Liver (tissue), 9 donors: ENCODE data around the gene ARHGEF28. TPM values are rescaled to one million over a fixed set of nuclear protein-coding genes. Genes with fewer than 3 reads are reported as not detected.

Experiments
- DNase-seq: peaks from one replicate; pipeline ENCODE4 v3.0.0-alpha.2; 2017; ENCODE audit warnings: low spot score
- H3K27ac ChIP-seq, 2 donors: one replicate each; pipeline ENCODE4 v1.7.0; 2013; ENCODE audit warnings: inconsistent platforms in 2 of 2, low read length in 2 of 2, control low read depth in 1 of 2, low read depth in 1 of 2, mild to moderate bottlenecking in 1 of 2
- H3K27me3 ChIP-seq, 4 donors: one replicate each; pipeline versions ENCODE4 v1.6.1 to v1.7.0; 2013; ENCODE audit warnings: low read length in 3 of 4, inconsistent platforms in 1 of 4, mild to moderate bottlenecking in 1 of 4, moderate library complexity in 1 of 4; ENCODE audit not compliant: control insufficient read depth in 4 of 4, insufficient read depth in 4 of 4
- H3K36me3 ChIP-seq, 4 donors: one replicate each; pipeline versions ENCODE4 v1.6.1 to v1.7.0; 2013; ENCODE audit warnings: low read length in 3 of 4, mild to moderate bottlenecking in 3 of 4, low read depth in 1 of 4, moderate library complexity in 1 of 4; ENCODE audit not compliant: control insufficient read depth in 4 of 4, insufficient read depth in 3 of 4
- H3K4me1 ChIP-seq, 4 donors: one replicate each; pipeline versions ENCODE4 v1.6.1 to v1.7.0; 2013; ENCODE audit warnings: low read length in 3 of 4, mild to moderate bottlenecking in 3 of 4, moderate library complexity in 1 of 4; ENCODE audit not compliant: control insufficient read depth in 4 of 4, insufficient read depth in 4 of 4
- H3K4me3 ChIP-seq, 3 donors: one replicate each; pipeline versions ENCODE4 v1.6.1 to v1.7.0; 2013; ENCODE audit warnings: low read length in 3 of 3, control low read depth in 1 of 3, low read depth in 1 of 3, mild to moderate bottlenecking in 1 of 3
- H3K9ac ChIP-seq, 2 donors: one replicate each; pipeline ENCODE4 v1.7.0; 2013; ENCODE audit warnings: low read length in 2 of 2, mild to moderate bottlenecking in 2 of 2, moderate library complexity in 2 of 2, control low read depth in 1 of 2, low read depth in 1 of 2
- H3K9me3 ChIP-seq, 4 donors: one replicate each; pipeline versions ENCODE4 v1.6.1 to v1.7.0; 2013; ENCODE audit warnings: low read length in 3 of 4; ENCODE audit not compliant: control insufficient read depth in 4 of 4
- ATF3 ChIP-seq: IDR thresholded peaks from 2 replicates; pipeline ENCODE4 v1.6.1; 2016; ENCODE audit warnings: antibody characterized with exemption
- CTCF ChIP-seq: fragments of 150-350 bp; IDR thresholded peaks from 2 replicates; pipeline ENCODE4 v1.5.1; 2017; ENCODE audit warnings: improper control_type of control experiment, low read depth, low read length; ENCODE audit not compliant: missing input control
- EGR1 ChIP-seq, 2 donors: IDR thresholded peaks; 2 replicates each; pipeline ENCODE4 v1.6.1; 2016 to 2018; ENCODE audit warnings: antibody characterized with exemption in 2 of 2, low read depth in 2 of 2
- FOXA1 ChIP-seq: IDR thresholded peaks from 2 replicates; pipeline ENCODE4 v1.6.1; 2016; ENCODE audit warnings: antibody characterized with exemption
- FOXA2 ChIP-seq: IDR thresholded peaks from 2 replicates; pipeline ENCODE4 v1.6.1; 2016; ENCODE audit warnings: antibody characterized with exemption
- GABPA ChIP-seq, 2 donors: IDR thresholded peaks in 1 of 2; conservative IDR thresholded peaks in 1 of 2; 2 replicates each; pipeline ENCODE4 v1.6.1; 2016; ENCODE audit warnings: antibody characterized with exemption in 2 of 2, mild to moderate bottlenecking in 1 of 2, moderate library complexity in 1 of 2
- HNF4A ChIP-seq, 2 donors: conservative IDR thresholded peaks; 2 replicates each; pipeline ENCODE4 v1.6.1; 2016; ENCODE audit warnings: antibody characterized with exemption in 2 of 2, mild to moderate bottlenecking in 2 of 2
- HNF4G ChIP-seq: IDR thresholded peaks from 2 replicates; pipeline ENCODE4 v1.6.1; 2016; ENCODE audit warnings: antibody characterized with exemption
- JUND ChIP-seq, 2 donors: IDR thresholded peaks; 2 replicates each; pipeline ENCODE4 v1.6.1; 2016; ENCODE audit warnings: antibody characterized with exemption in 2 of 2
- MAX ChIP-seq: IDR thresholded peaks from 2 replicates; pipeline ENCODE4 v1.6.1; 2016; ENCODE audit warnings: antibody characterized with exemption
- NR2F2 ChIP-seq: IDR thresholded peaks from 2 replicates; pipeline ENCODE4 v1.6.1; 2016; ENCODE audit warnings: antibody characterized with exemption
- RAD21 ChIP-seq, 2 donors: IDR thresholded peaks; 2 replicates each; pipeline ENCODE4 v1.6.1; 2016; ENCODE audit warnings: antibody characterized with exemption in 2 of 2, mild to moderate bottlenecking in 2 of 2
- REST ChIP-seq: IDR thresholded peaks from 2 replicates; pipeline ENCODE4 v1.6.1; 2016; ENCODE audit warnings: antibody characterized with exemption, mild to moderate bottlenecking
- RXRA ChIP-seq, 2 donors: IDR thresholded peaks; 2 replicates each; pipeline ENCODE4 v1.6.1; 2017 to 2018; ENCODE audit warnings: antibody characterized with exemption in 2 of 2, mild to moderate bottlenecking in 1 of 2
- SP1 ChIP-seq: IDR thresholded peaks from 2 replicates; pipeline ENCODE4 v1.6.1; 2018; ENCODE audit warnings: antibody characterized with exemption, mild to moderate bottlenecking
- TAF1 ChIP-seq: conservative IDR thresholded peaks from 2 replicates; pipeline ENCODE4 v1.6.1; 2016; ENCODE audit warnings: antibody characterized with exemption, mild to moderate bottlenecking
- YY1 ChIP-seq: IDR thresholded peaks from 2 replicates; pipeline ENCODE4 v1.6.1; 2016; ENCODE audit warnings: antibody characterized with exemption, mild to moderate bottlenecking
- ZBTB33 ChIP-seq: IDR thresholded peaks from 2 replicates; pipeline ENCODE4 v1.6.1; 2016; ENCODE audit warnings: antibody characterized with exemption
- WGBS: extraction: QIAGEN DNeasy Blood & Tissue Kit; methylation state at CpG from one replicate; pipeline ENCODE4 v1.1.7; 2013; 5-methylcytosine and 5-hydroxymethylcytosine counted together
- polyA plus RNA-seq, 2 donors: library from polyadenylated mRNA; stranded (reverse) in 1 of 2; unstranded in 1 of 2; fragments of 200-250 nt in 1 of 2; fragments of >200 nt in 1 of 2; fragmentation: Nextera tagmentation in 1 of 2; extraction: Ambion mirVana in 1 of 2; gene quantifications; one replicate each; pipeline versions ENCODE4 v1.2.1 to v1.2.3, GENCODE V29; 2013 to 2015
- total RNA-seq, 2 donors: library from RNA; depleted of rRNA; stranded (reverse); fragments of >200 nt; gene quantifications; one replicate each; pipeline ENCODE4 v1.2.3, GENCODE V29; 2014
- donor health status: healthy.
- donor health status: healthy.
- donor health status: healthy.
- donor health status: healthy.
- donor health status: healthy.

Gene ARHGEF28
- total and polyA plus RNA-seq, 4 donors: 1.6 to 13.9 (median 3.6) TPM

- Histone ChIP-seq H3K27ac (no peak overlapping the region), H3K9ac (no peak overlapping the region), H3K27me3 (no peaks in the 10 kb centered on the region), H3K36me3 (no peaks in the 10 kb centered on the region), H3K4me1 (no peaks in the 10 kb centered on the region), H3K9me3 (no peaks in the 10 kb centered on the region), H3K4me3 (no peak overlapping the region)
- no peak for DNase-seq
- 82% methylated on average over 8 of the region's 8 CpGs for WGBS
- no peak for TF ChIP-seq MAX
Measured at GRCh38 chr5:73814233-73814846, 188.3 kb downstream of the ARHGEF28 start.

GRCh38 chr5:73815631-73816030 lies 189.6 kb downstream of the ARHGEF28 start:
- no peak overlapping the region for H3K9ac ChIP-seq
- 94% methylated on average over 4 of the region's 4 CpGs for WGBS
- H3K4me1 ChIP-seq: no peaks in the 10 kb centered on the region
- no peak overlapping the region for H3K27ac ChIP-seq
- no peak for DNase-seq
- TF ChIP-seq TAF1 (no peak), FOXA2 (no peak), JUND (IDR thresholded peaks at IDR 0.05) (no peak), CTCF (no peak), ATF3 (no peak), RAD21 (IDR thresholded peaks at IDR 0.05) (no peak), HNF4G (no peak), YY1 (no peak), EGR1 (IDR thresholded peaks at IDR 0.05; ENCODE audit: low read depth in 2 of 2) (no peak), GABPA (IDR thresholded peaks at IDR 0.05 in 1 of 2, conservative IDR thresholded peaks at IDR 0.05 in 1 of 2) (no peak), FOXA1 (no peak), REST (no peak), SP1 (no peak), MAX (no peak), ZBTB33 (no peak), RXRA (IDR thresholded peaks at IDR 0.05) (no peak), NR2F2 (no peak), HNF4A (conservative IDR thresholded peaks at IDR 0.05) (no peak)
- no peak overlapping the region for H3K4me3 ChIP-seq
- no peaks in the 10 kb centered on the region for H3K36me3 ChIP-seq
- no peaks in the 10 kb centered on the region for H3K9me3 ChIP-seq
- no peaks in the 10 kb centered on the region for H3K27me3 ChIP-seq
